Brain microvascular endothelial cell (primary cell): ENCODE results near the gene HPD.
"Not testable (repeated sequence)": the region's sequence is repeated elsewhere in the genome, so short reads cannot be mapped to it uniquely, and the experiment has no call there.

ENCODE experiments used
- DNase-seq: peaks from one replicate; pipeline ENCODE4 v3.0.0-alpha.2; 2020
- H3K27ac ChIP-seq: fragments of 250-450 bp; sonication (Bioruptor Pico); 2 replicates; pipeline ENCODE4 v1.5.1; 2020; ENCODE audit warnings: mild to moderate bottlenecking, moderate library complexity
- H3K27me3 ChIP-seq: fragments of 250-450 bp; sonication (Bioruptor Pico); replicated peaks from 2 replicates; pipeline ENCODE4 v1.5.1; 2020; ENCODE audit warnings: mild to moderate bottlenecking
- H3K36me3 ChIP-seq: fragments of 250-450 bp; sonication (Bioruptor Pico); replicated peaks from 2 replicates; pipeline ENCODE4 v1.5.1; 2020; ENCODE audit warnings: mild to moderate bottlenecking
- H3K4me3 ChIP-seq: 2 replicates; pipeline ENCODE4 v1.5.1; 2011; ENCODE audit warnings: low read depth, mild to moderate bottlenecking, control low read depth, low read length, moderate library complexity
- CTCF ChIP-seq: IDR thresholded peaks from 2 replicates; pipeline ENCODE4 v1.5.1; 2011; ENCODE audit warnings: low read depth, mild to moderate bottlenecking, moderate library complexity, low read length, control low read depth, inconsistent platforms; ENCODE audit errors: missing control alignments
- in situ Hi-C: cut with HindIII; loops from 2 replicates; pipeline ENCODE4 v1.10.0; 2017; ENCODE audit warnings: low sequenced_read_pairs, low pct_ligation_motif_present

Gene HPD

DNA sequence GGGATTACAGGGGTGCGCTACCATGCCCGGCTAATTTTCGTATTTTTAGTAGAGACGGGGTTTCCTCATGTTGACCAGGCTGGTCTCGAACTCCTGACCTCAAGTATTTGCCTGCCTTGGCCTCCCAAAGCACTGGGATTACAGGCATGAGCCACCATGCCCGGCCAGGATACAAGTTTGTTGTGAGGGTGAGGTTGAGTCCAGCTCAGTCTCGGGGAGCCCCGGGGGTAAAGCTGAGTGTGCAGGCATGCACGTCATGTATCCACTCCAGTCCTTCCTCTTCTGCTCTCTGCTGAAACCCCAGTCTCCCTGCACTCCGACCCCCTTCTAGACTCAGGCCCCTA lies 369 bp downstream of the HPD start:
- Histone ChIP-seq H3K4me3 (no peak overlapping the region), H3K27me3 (no peaks in the 10 kb centered on the region), H3K27ac (no peak overlapping the region), H3K36me3 (no peaks in the 10 kb centered on the region)
- TF ChIP-seq CTCF, result no peak
- DNase-seq, result no peak
- in situ Hi-C loops, result no loop called here

DNA sequence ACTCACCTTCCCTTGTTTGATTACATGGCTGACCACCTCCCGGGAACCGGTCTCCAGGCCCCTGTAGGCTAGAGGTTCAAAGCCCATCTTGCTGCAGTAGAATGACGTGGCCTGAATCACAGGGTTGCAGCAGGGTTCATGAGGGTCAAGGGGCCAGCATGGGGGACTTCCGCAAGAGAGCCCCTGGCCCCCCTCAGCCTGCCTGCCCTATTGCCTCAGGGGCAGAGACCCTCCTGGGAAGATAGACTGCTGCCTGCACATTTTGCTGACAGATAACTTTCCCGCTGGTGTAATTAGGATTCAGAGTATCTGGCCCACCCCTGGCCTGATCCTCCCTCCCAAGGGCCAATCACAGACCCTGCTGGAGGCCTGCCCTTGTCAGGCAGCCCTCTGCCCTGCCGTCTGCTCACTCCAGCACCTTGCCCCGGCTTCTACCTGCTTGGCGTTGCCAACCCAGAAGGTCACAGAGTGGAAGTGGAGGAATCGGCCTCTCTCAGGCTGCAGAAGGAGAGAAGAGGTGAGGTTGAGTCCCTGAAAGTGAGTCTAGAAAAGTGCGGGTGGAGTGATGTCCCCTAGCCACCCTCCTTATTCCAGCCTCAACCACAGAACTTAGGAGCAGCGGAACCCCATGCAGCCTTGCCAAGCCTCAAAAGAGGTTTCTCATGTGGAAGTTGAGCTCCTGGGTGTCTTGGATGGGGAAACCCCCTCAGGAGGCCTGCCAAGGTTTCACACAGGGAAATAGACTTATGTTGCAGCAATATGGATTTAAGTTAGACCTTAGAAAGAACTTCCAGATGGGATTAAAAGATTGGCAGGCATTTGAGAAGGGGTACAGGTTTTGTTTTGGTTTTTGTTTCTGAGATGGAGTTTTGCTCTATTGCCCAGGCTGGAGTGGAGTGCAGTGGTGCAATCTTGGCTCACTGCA lies 1.1 kb downstream of the HPD start:
- no peak for DNase-seq
- Histone ChIP-seq H3K27ac (no peak overlapping the region), H3K4me3 (no peak overlapping the region), H3K36me3 (no peaks in the 10 kb centered on the region), H3K27me3 (no peaks in the 10 kb centered on the region)
- TF ChIP-seq CTCF, result no peak
- in situ Hi-C loops, result no loop called here

DNA sequence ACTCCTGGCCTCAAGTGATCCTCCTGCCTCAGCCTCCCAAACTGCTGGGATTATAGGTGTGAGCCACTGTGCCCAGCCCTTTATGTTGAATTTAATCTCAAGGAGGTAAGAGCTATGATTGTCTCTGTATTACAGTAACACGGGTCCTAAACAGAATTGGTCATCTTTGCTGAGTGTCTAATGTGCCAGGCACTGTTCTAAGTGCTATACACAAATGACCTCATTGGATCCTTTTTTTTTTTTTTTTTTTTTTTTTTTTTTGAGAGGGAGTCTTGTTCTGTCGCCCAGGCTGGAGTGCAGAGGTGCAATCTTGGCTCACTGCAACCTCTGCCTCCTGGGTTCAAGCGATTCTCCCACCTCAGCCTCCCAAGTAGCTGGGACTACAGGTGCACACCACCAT lies 6.3 kb downstream of the HPD start:
- H3K27me3 ChIP-seq, H3K4me3 ChIP-seq, H3K27ac ChIP-seq, H3K36me3 ChIP-seq, in situ Hi-C loops, DNase-seq: not testable (repeated sequence)

DNA sequence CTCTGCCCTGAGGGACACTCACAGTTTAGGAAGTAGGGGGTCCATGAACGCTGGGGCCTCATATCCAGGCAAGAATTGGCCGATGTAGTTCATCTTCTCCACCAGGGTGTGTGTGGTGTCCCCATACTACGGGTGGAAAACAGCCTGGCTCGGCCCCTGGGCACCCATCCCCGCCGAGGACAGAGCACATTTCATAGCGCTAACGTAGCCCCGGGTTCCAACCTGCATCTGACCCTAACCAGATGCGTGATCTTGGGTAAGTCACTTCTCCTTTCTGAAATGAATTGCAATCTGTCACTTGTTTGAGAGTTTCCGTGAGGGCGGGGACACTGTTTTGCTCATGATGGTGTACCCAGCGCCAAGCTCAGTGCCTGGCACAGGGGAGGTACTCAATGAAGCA lies 9.0 kb downstream of the HPD start:
- in situ Hi-C loops, result no loop called here
- H3K4me3 ChIP-seq, result no peak overlapping the region

DNA sequence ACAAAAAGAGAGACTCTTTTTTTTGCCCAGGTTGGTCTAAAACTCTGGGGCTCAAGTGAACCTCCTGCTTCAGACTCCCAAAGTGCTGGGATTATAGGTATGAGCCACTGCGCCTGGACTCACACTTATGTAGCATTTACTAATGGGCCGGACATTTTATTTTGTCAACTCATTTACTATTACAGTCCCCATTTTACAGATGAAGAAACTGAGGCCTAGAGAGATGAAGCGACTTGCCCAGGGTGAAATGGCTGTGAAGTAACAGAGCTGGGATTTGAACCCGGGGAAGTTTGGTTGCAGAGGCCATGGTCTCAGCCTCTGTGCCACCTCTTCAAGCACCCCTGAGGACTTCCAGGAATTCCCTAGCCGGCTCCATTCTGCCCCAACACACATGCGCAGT lies 9.4 kb downstream of the HPD start:
- no peaks in the 10 kb centered on the region for H3K27me3 ChIP-seq

More for the DNA sequence above, 9.0 kb downstream of the HPD start:
- no peak for DNase-seq
- Histone ChIP-seq H3K36me3 (no peaks in the 10 kb centered on the region), H3K27me3 (no peaks in the 10 kb centered on the region), H3K27ac (no peak overlapping the region)
- no peak for TF ChIP-seq CTCF

DNA sequence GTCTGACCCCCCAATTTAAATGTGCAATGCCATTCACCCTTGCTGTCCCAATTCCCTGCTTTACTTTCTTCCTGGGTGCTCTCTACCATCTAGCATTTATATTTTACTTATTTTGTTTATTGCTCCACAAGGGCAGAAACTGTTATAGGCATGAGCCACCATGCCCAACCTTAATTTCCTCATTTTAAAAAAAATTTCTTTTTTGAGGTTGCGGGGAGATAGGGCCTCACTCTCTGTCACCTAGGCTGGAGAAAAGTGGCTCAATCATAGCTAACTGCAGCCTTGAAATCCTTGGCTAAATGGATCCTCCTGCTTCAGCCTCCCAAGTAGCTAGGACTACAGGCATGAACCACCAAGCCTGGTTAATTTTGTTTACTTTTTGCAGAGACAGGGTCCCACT lies 13.0 kb downstream of the HPD start:
- no peaks in the 10 kb centered on the region for H3K36me3 ChIP-seq
- no peak for DNase-seq
- no peak for TF ChIP-seq CTCF

More for the DNA sequence above, 9.4 kb downstream of the HPD start:
- no peak for TF ChIP-seq CTCF
- no peak for DNase-seq
- in situ Hi-C loops, result no loop called here
- no peak overlapping the region for H3K4me3 ChIP-seq
- no peaks in the 10 kb centered on the region for H3K36me3 ChIP-seq
- no peak overlapping the region for H3K27ac ChIP-seq

More for the DNA sequence above, 13.0 kb downstream of the HPD start:
- no peak overlapping the region for H3K27ac ChIP-seq
- no peak overlapping the region for H3K4me3 ChIP-seq
- in situ Hi-C loops, result no loop called here
- no peaks in the 10 kb centered on the region for H3K27me3 ChIP-seq
